HuH-7 (cell line): ENCODE data around the gene CPSF4.
"Not testable (repeated sequence)": the region's sequence is repeated elsewhere in the genome, so short reads cannot be mapped to it uniquely, and the experiment has no call there.

Experiments used
- DNase-seq: peaks from one replicate; pipeline ENCODE4 v3.0.0; 2011; ENCODE audit warnings: low spot score

CPSF4 gene

GRCh38 chr7:99490878-99491277, 52.1 kb downstream of the CPSF4 start:
- DNase-seq, result no peak

GRCh38 chr7:99493823-99494222, 55.1 kb downstream of the CPSF4 start:
- DNase-seq, result no peak

- no peak for DNase-seq
Measured at GRCh38 chr7:99497766-99498545, 59.2 kb downstream of the CPSF4 start.

- DNase-seq, result no peak
Measured at GRCh38 chr7:99498546-99498944, 59.8 kb downstream of the CPSF4 start.

- DNase-seq, result no peak
Measured at GRCh38 chr7:99499371-99499720, 60.6 kb downstream of the CPSF4 start.

- peak; percentile 89 for DNase-seq
Measured at GRCh38 chr7:99499721-99500636, 61.2 kb downstream of the CPSF4 start, which contains the start of gene ZNF394. Gene ZNF394, minus strand, starts transcription at chr7:99500281. Its CDS starts 188 bp downstream, at chr7:99500093.

- DNase-seq, result no peak
Measured at GRCh38 chr7:99500637-99501009, 61.9 kb downstream of the CPSF4 start.

- not testable (repeated sequence) for DNase-seq
Measured at GRCh38 chr7:99501236-99501635, 62.5 kb downstream of the CPSF4 start.

GRCh38 chr7:99504281-99504602, 65.5 kb downstream of the CPSF4 start:
- peak; percentile 96 for DNase-seq

- DNase-seq, result peak; percentile 89
Measured at GRCh38 chr7:99504603-99505323, 66.0 kb downstream of the CPSF4 start, which contains the start of gene ZKSCAN5. Gene ZKSCAN5, plus strand, starts transcription at chr7:99504662. Its CDS starts 1,383 bp downstream, at chr7:99506045.

GRCh38 chr7:99505324-99505662, 66.5 kb downstream of the CPSF4 start:
- DNase-seq, result no peak
